HG03457 (cell line): ENCODE data around the gene TIFAB.

Source experiments
- ATAC-seq: cut with Tn5 transposase; IDR thresholded peaks from one replicate; pipeline ENCODE4 v1.9.1; 2021; ENCODE audit warnings: moderate number of reproducible peaks; ENCODE audit not compliant: unreplicated experiment

The TIFAB gene

GRCh38 chr5:135444360-135444759 is 7.8 kb downstream of the TIFAB start:
- no peak for ATAC-seq

GRCh38 chr5:135443161-135443960 is 8.8 kb downstream of the TIFAB start:
- no peak for ATAC-seq

GRCh38 chr5:135442431-135443160 is 9.6 kb downstream of the TIFAB start:
- no peak for ATAC-seq

GRCh38 chr5:135441919-135442318 is 10.2 kb downstream of the TIFAB start:
- no peak for ATAC-seq

- ATAC-seq: no peak
Measured at GRCh38 chr5:135441350-135441831, 10.8 kb downstream of the TIFAB start.

GRCh38 chr5:135440916-135441315 is 11.2 kb downstream of the TIFAB start:
- ATAC-seq: no peak

GRCh38 chr5:135439231-135440205 is 12.6 kb downstream of the TIFAB start:
- ATAC-seq: no peak

GRCh38 chr5:135438636-135439221 is 13.4 kb downstream of the TIFAB start:
- no peak for ATAC-seq

- ATAC-seq: no peak
Measured at GRCh38 chr5:135437796-135438560, 14.2 kb downstream of the TIFAB start.

- ATAC-seq: no peak
Measured at GRCh38 chr5:135437422-135437795, 14.7 kb downstream of the TIFAB start.

GRCh38 chr5:135436951-135437418 is 15.2 kb downstream of the TIFAB start:
- ATAC-seq: no peak

GRCh38 chr5:135435467-135436330 is 16.5 kb downstream of the TIFAB start:
- ATAC-seq: no peak

GRCh38 chr5:135434591-135435466 is 17.3 kb downstream of the TIFAB start:
- no peak for ATAC-seq

GRCh38 chr5:135433681-135434426 is 18.3 kb downstream of the TIFAB start:
- ATAC-seq: no peak

GRCh38 chr5:135432113-135432512 is 20.0 kb downstream of the TIFAB start:
- no peak for ATAC-seq

- no peak for ATAC-seq
Measured at GRCh38 chr5:135430135-135430437, 22.1 kb downstream of the TIFAB start.
